OCI-LY7 (cell line): ENCODE results near the gene NEDD9.

Experiments
- EZH2phosphoT487 ChIP-seq: fragments of 200-600 bp; sonication (generic); IDR thresholded peaks from 2 replicates; pipeline ENCODE4 v1.6.1; 2018; ENCODE audit warnings: low read depth, borderline replicate concordance, mild to moderate bottlenecking, mixed run types, antibody characterized with exemption, low read length, moderate library complexity, mixed read lengths
- TF ChIP-seq, protein P1 (sequence below): fragments of 200-600 bp; sonication (generic); conservative IDR thresholded peaks from 2 replicates; pipeline ENCODE4 v1.5.1; 2014; ENCODE audit warnings: mild to moderate bottlenecking, antibody characterized with exemption, low read length, moderate library complexity, mixed read lengths

DNA sequence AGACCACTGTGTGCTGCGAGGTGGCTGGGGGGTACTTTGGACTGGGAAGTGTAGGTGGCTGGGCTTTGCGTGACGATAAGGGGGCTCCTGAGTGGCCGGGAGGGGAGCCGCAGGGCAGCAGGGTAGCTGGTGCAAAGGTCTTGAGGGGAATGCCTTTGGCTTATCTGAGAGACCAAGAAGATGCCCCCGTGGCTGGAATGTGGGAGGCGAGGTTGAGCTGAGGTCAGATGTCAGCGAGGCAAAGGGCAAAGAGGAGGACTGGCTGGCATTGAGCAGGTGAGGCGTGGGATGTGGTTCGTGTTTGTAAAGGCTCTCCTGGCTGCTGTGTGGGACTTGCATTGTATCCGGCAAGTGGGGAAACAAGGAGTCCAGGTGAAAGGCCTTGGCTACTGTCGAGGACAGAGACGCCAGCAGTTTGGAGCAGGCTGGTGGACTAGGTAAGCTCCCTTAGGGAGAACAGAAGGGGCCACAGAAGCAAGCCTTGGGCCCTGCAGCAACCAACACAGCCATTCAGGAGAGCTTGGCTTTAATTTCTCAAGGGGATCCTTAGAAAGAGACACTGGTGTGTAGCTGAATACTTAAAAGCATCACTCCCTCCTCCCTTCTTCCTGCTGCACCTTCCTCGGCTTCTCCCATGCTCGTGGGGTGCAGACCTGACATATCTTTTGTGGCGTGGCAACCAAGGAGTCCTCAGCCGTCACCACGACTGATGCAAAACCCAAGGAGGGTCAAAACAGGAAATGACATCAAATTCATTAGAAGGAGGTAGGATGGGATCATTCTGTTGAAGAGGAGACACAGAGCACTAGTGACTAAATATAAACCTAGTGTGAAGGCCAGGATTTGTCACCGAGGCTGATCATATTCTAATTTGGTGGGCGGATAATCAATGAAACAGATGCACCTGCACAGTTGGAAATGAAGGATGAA, 67.5 kb downstream of the NEDD9 start:
- TF ChIP-seq, protein P1, sequence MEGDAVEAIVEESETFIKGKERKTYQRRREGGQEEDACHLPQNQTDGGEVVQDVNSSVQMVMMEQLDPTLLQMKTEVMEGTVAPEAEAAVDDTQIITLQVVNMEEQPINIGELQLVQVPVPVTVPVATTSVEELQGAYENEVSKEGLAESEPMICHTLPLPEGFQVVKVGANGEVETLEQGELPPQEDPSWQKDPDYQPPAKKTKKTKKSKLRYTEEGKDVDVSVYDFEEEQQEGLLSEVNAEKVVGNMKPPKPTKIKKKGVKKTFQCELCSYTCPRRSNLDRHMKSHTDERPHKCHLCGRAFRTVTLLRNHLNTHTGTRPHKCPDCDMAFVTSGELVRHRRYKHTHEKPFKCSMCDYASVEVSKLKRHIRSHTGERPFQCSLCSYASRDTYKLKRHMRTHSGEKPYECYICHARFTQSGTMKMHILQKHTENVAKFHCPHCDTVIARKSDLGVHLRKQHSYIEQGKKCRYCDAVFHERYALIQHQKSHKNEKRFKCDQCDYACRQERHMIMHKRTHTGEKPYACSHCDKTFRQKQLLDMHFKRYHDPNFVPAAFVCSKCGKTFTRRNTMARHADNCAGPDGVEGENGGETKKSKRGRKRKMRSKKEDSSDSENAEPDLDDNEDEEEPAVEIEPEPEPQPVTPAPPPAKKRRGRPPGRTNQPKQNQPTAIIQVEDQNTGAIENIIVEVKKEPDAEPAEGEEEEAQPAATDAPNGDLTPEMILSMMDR, result no peak
- TF ChIP-seq EZH2phosphoT487, result no peak
